Measurements from ENCODE around the gene ADCK2.

GRCh38 chr7:140695381-140695780 is 22.6 kb downstream of the ADCK2 start:
- TF ChIP-seq CTCF (conservative IDR thresholded peaks at IDR 0.05) (no peak), ZFX (IDR thresholded peaks at IDR 0.05) (no peak)

Data from C4-2B (cell line).